Measurements from ENCODE around the gene PRDM15. TPM values are rescaled to one million over a fixed set of nuclear protein-coding genes. Genes with fewer than 3 reads are reported as not detected.

Gene PRDM15
- total and polyA plus RNA-seq, 2 experiments from 2014 or later: 3.0 to 10.6 TPM

GRCh38 chr21:41906770-41907169 is 27.6 kb upstream of the PRDM15 start:
- no peaks in the 10 kb centered on the region for H4K20me1 ChIP-seq (replicated peaks; ENCODE audit: insufficient read depth)
- Mint-ChIP-seq H3K27me3 (ENCODE audit: insufficient read depth, low read depth, poor library complexity) (peaks cover 3% of the 10 kb centered on the region), H3K36me3 (ENCODE audit: low read depth) (peaks cover 3% of the 10 kb centered on the region; the same call in 2 of the 3 replicates), H3K27ac (no peak overlapping the region), H3K4me1 (peaks cover 10% of the 10 kb centered on the region), H3K9me3 (no peaks in the 10 kb centered on the region), H3K4me3 (no peak overlapping the region)
- no peak overlapping the region for H2AFZ ChIP-seq
- ATAC-seq: no peak
- no peaks in the 10 kb centered on the region for H3K4me1 ChIP-seq (ENCODE audit: insufficient read depth)
- TF ChIP-seq POLR2AphosphoS5 (IDR thresholded peaks at IDR 0.05; ENCODE audit: low read depth) (no peak), ZNF462 (CRISPR knock-in tag; IDR thresholded peaks at IDR 0.05) (no peak), STAT1 (IDR thresholded peaks at IDR 0.05; ENCODE audit: unreplicated experiment) (no peak), ZNF114 (CRISPR knock-in tag; IDR thresholded peaks at IDR 0.05) (no peak), ZNF331 (CRISPR knock-in tag; IDR thresholded peaks at IDR 0.05; ENCODE audit: low read depth) (no peak), EZH2 (IDR thresholded peaks at IDR 0.05; ENCODE audit: low read depth, unreplicated experiment) (no peak), NANOG (IDR thresholded peaks at IDR 0.05; ENCODE audit: borderline replicate concordance) (no peak)
- TF ChIP-seq, protein P1, sequence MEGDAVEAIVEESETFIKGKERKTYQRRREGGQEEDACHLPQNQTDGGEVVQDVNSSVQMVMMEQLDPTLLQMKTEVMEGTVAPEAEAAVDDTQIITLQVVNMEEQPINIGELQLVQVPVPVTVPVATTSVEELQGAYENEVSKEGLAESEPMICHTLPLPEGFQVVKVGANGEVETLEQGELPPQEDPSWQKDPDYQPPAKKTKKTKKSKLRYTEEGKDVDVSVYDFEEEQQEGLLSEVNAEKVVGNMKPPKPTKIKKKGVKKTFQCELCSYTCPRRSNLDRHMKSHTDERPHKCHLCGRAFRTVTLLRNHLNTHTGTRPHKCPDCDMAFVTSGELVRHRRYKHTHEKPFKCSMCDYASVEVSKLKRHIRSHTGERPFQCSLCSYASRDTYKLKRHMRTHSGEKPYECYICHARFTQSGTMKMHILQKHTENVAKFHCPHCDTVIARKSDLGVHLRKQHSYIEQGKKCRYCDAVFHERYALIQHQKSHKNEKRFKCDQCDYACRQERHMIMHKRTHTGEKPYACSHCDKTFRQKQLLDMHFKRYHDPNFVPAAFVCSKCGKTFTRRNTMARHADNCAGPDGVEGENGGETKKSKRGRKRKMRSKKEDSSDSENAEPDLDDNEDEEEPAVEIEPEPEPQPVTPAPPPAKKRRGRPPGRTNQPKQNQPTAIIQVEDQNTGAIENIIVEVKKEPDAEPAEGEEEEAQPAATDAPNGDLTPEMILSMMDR (conservative IDR thresholded peaks at IDR 0.05; ENCODE audit: low read depth in 2 of 2): no peak
- TF ChIP-seq, protein P2, sequence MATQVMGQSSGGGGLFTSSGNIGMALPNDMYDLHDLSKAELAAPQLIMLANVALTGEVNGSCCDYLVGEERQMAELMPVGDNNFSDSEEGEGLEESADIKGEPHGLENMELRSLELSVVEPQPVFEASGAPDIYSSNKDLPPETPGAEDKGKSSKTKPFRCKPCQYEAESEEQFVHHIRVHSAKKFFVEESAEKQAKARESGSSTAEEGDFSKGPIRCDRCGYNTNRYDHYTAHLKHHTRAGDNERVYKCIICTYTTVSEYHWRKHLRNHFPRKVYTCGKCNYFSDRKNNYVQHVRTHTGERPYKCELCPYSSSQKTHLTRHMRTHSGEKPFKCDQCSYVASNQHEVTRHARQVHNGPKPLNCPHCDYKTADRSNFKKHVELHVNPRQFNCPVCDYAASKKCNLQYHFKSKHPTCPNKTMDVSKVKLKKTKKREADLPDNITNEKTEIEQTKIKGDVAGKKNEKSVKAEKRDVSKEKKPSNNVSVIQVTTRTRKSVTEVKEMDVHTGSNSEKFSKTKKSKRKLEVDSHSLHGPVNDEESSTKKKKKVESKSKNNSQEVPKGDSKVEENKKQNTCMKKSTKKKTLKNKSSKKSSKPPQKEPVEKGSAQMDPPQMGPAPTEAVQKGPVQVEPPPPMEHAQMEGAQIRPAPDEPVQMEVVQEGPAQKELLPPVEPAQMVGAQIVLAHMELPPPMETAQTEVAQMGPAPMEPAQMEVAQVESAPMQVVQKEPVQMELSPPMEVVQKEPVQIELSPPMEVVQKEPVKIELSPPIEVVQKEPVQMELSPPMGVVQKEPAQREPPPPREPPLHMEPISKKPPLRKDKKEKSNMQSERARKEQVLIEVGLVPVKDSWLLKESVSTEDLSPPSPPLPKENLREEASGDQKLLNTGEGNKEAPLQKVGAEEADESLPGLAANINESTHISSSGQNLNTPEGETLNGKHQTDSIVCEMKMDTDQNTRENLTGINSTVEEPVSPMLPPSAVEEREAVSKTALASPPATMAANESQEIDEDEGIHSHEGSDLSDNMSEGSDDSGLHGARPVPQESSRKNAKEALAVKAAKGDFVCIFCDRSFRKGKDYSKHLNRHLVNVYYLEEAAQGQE (IDR thresholded peaks at IDR 0.05; ENCODE audit: unreplicated experiment): no peak
- H3K27me3 ChIP-seq (ENCODE audit: insufficient read depth): no peaks in the 10 kb centered on the region
- H3K4me2 ChIP-seq: no peak overlapping the region
- H3F3A ChIP-seq (replicated peaks; ENCODE audit: low read depth): no peaks in the 10 kb centered on the region
- no peak overlapping the region for H3K4me3 ChIP-seq
- H3K27ac ChIP-seq (ENCODE audit: low read depth): no peak overlapping the region
- no peaks in the 10 kb centered on the region for H3K79me2 ChIP-seq (replicated peaks; ENCODE audit: insufficient read depth)
- no peaks in the 10 kb centered on the region for H3K9me2 ChIP-seq (ENCODE audit: insufficient read depth)
- no peaks in the 10 kb centered on the region for H3K36me3 ChIP-seq (ENCODE audit: insufficient read depth)
- no peak for DNase-seq (ENCODE audit: low spot score)

Measured in GM23338 (cell line).